Naive thymus-derived CD4-positive, alpha-beta T cell (primary cell): ENCODE measurements around the gene ARHGEF33. TPM values are rescaled to one million over a fixed set of nuclear protein-coding genes. Genes with fewer than 3 reads are reported as not detected.

Experiments
- ATAC-seq: fragments of 150-1000 bp; cut with Tn5 transposase; 2 replicates; pipeline ENCODE4 v1.10.0; 2021; ENCODE audit warnings: mild to moderate bottlenecking, moderate library complexity
- CTCF ChIA-PET: fragments of 350-600 bp; sonication (Branson Sonifier 250); formaldehyde crosslinking; loops from one replicate; lab custom pipeline; 2021; ENCODE audit warnings: antibody characterized with exemption; lab: Charles Lee
- POLR2A ChIA-PET: fragments of 350-600 bp; sonication (Branson Sonifier 250); formaldehyde crosslinking; loops from one replicate; lab custom pipeline; 2021; ENCODE audit warnings: antibody characterized with exemption, inconsistent platforms; lab: Charles Lee
- DNase-seq, 9 donors: peaks; one replicate each; pipeline versions ENCODE4 v3.0.0 to v3.0.0-alpha.2; 2020 to 2022; ENCODE audit warnings: mixed read lengths in 1 of 9
- H3K27ac ChIP-seq: one replicate; pipeline ENCODE4 v1.7.0; 2013; ENCODE audit warnings: mild to moderate bottlenecking, low read depth, low read length, moderate library complexity
- H3K27me3 ChIP-seq, 2 donors: one replicate each; pipeline ENCODE4 v1.7.0; 2013; ENCODE audit warnings: low read length in 2 of 2, mild to moderate bottlenecking in 2 of 2, moderate library complexity in 2 of 2; ENCODE audit not compliant: control insufficient read depth in 2 of 2, insufficient read depth in 2 of 2
- H3K36me3 ChIP-seq, 3 experiments: 1 replicate in 2 of 3; 2 replicates in 1 of 3; pipeline ENCODE4 v1.7.0; 2013; ENCODE audit warnings: low read length in 3 of 3, mild to moderate bottlenecking in 3 of 3, moderate library complexity in 1 of 3; ENCODE audit not compliant: insufficient read depth in 3 of 3, control insufficient read depth in 2 of 3
- H3K4me1 ChIP-seq, 2 donors: one replicate each; pipeline ENCODE4 v1.7.0; 2013; ENCODE audit warnings: low read length in 2 of 2, mild to moderate bottlenecking in 2 of 2, moderate library complexity in 1 of 2; ENCODE audit not compliant: control insufficient read depth in 2 of 2, insufficient read depth in 2 of 2
- H3K4me3 ChIP-seq: 2 replicates; pipeline ENCODE4 v1.7.0; 2013; ENCODE audit warnings: mild to moderate bottlenecking, low read length
- H3K9me3 ChIP-seq, 3 experiments: 1 replicate in 2 of 3; 2 replicates in 1 of 3; pipeline ENCODE4 v1.7.0; 2013; ENCODE audit warnings: low read length in 3 of 3; ENCODE audit not compliant: control insufficient read depth in 2 of 3
- H3K27ac Mint-ChIP-seq, 9 donors: one replicate each; pipeline ENCODE4 v1.8.0; 2020 to 2022; ENCODE audit warnings: mixed read lengths in 9 of 9, mild to moderate bottlenecking in 8 of 9, moderate library complexity in 5 of 9, inconsistent platforms in 2 of 9
- H3K27me3 Mint-ChIP-seq, 5 donors: one replicate each; pipeline ENCODE4 v1.8.0; 2021 to 2022; ENCODE audit warnings: mixed read lengths in 5 of 5, mild to moderate bottlenecking in 1 of 5
- H3K36me3 Mint-ChIP-seq, 5 donors: one replicate each; pipeline ENCODE4 v1.8.0; 2020 to 2022; ENCODE audit warnings: mixed read lengths in 5 of 5, mild to moderate bottlenecking in 3 of 5, inconsistent platforms in 1 of 5
- H3K4me1 Mint-ChIP-seq, 7 donors: one replicate each; pipeline ENCODE4 v1.8.0; 2020 to 2022; ENCODE audit warnings: mixed read lengths in 7 of 7, mild to moderate bottlenecking in 3 of 7, inconsistent platforms in 1 of 7
- H3K4me3 Mint-ChIP-seq, 10 donors: one replicate each; pipeline ENCODE4 v1.8.0; 2020 to 2022; ENCODE audit warnings: mild to moderate bottlenecking in 10 of 10, mixed read lengths in 10 of 10, moderate library complexity in 6 of 10, inconsistent platforms in 2 of 10
- H3K9me3 Mint-ChIP-seq, 11 donors: one replicate each; pipeline ENCODE4 v1.8.0; 2020 to 2022; ENCODE audit warnings: mixed read lengths in 11 of 11, mild to moderate bottlenecking in 4 of 11, inconsistent platforms in 1 of 11, moderate library complexity in 1 of 11
- intact Hi-C, 2 donors: fragments of 100-400 bp; cut with micrococcal nuclease; formaldehyde crosslinking; loops; one replicate each; pipeline ENCODE4 v1.15.1; 2023
- polyA plus RNA-seq, 2 donors: library from polyadenylated mRNA; unstranded; fragments of 300-500 nt; fragmentation: Illumina TruSeq; gene quantifications; one replicate each; pipeline ENCODE4 v1.2.3, GENCODE V29; 2021
- total RNA-seq, 6 experiments: library from RNA in 5 of 6; stranded (reverse) in 5 of 6; gene quantifications; 1 replicate in 5 of 6; 2 replicates in 1 of 6; pipeline ENCODE4 v1.2.3 and lab custom pipeline; 2021 to 2026

ARHGEF33 gene
- total and polyA plus RNA-seq, 7 experiments from 2014 or later: 0.11 to 0.84 (median 0.69) TPM; not detected in 4

DNA sequence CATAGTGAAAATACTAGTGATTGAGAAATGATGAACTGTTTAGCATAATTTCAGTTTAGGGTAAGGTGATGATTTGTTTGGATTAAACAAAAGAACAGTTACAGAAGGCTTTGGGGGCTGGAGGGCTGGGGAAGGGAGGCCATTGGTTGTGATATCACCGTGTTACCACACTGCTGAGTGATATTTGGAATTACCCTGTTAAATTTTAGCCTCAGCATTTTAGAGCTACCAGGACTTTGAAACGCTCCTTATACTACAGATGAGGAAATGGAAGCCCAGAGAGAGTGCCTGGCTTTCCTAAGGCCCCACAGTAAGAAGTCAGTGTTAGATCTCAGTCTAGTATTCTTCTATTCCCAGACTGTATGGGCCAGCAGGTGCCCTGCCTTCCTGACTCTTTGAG lies 15.6 kb downstream of the ARHGEF33 start:
- H3K4me1 ChIP-seq: no peaks in the 10 kb centered on the region
- DNase-seq (no peak), ATAC-seq (no peak)
- Mint-ChIP-seq H3K9me3 (no peaks in the 10 kb centered on the region), H3K36me3 (no peaks in the 10 kb centered on the region), H3K4me3 (no peak overlapping the region), H3K4me1 (peaks cover 0 to 14% (median 0%) of the 10 kb centered on the region in 7 donors), H3K27ac (no peak overlapping the region), H3K27me3 (peaks cover 0 to 5% (median 0%) of the 10 kb centered on the region in 5 donors)
- ChIA-PET CTCF (no interaction called here), POLR2A (no interaction called here)
- H3K27ac ChIP-seq: no peak overlapping the region
- no peak overlapping the region for H3K4me3 ChIP-seq
- no peaks in the 10 kb centered on the region for H3K9me3 ChIP-seq
- intact Hi-C loops: no loop called here
- no peaks in the 10 kb centered on the region for H3K27me3 ChIP-seq
- H3K36me3 ChIP-seq: no peaks in the 10 kb centered on the region

DNA sequence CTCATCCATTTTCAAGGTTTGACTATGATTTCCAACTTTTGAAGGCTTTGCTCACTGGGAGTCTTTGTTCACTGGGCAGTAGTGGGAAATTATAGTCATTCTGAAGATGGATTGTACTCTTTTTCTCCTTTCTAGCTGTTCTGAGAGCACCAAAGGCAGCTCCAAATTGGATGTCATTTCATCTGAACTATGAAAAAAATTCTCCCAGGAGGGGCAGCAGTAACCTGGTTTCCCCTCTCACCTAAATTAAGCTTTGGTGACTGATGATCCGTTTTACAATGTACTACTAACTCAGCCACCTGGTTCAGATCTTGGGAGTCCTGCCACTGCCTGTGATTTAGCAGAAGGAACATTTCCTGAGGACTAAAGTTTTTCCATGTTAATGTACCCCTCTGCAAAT lies 17.6 kb downstream of the ARHGEF33 start:
- no peaks in the 10 kb centered on the region for H3K9me3 Mint-ChIP-seq
- POLR2A ChIA-PET: no interaction called here

GRCh38 chr2:38907743-38908562 lies 18.3 kb downstream of the ARHGEF33 start:
- intact Hi-C loops: no loop called here
- Histone ChIP-seq H3K27ac (no peak overlapping the region), H3K27me3 (no peaks in the 10 kb centered on the region), H3K9me3 (no peaks in the 10 kb centered on the region), H3K4me3 (no peak overlapping the region), H3K4me1 (no peaks in the 10 kb centered on the region), H3K36me3 (no peaks in the 10 kb centered on the region)
- peaks cover 0 to 14% (median 0%) of the 10 kb centered on the region in 7 donors for H3K4me1 Mint-ChIP-seq
- H3K36me3 Mint-ChIP-seq: no peaks in the 10 kb centered on the region
- peaks cover 0 to 3% (median 0%) of the 10 kb centered on the region in 5 donors for H3K27me3 Mint-ChIP-seq
- ChIA-PET POLR2A (no interaction called here), CTCF (no interaction called here)
- peak overlapping the region in 2 of 9 donors; percentile 16 to 43 for H3K27ac Mint-ChIP-seq
- no peaks in the 10 kb centered on the region for H3K9me3 Mint-ChIP-seq
- no peak overlapping the region for H3K4me3 Mint-ChIP-seq
- no peak for ATAC-seq
- DNase-seq: no peak

More for the DNA sequence above, 17.6 kb downstream of the ARHGEF33 start:
- Histone ChIP-seq H3K9me3 (no peaks in the 10 kb centered on the region), H3K27ac (no peak overlapping the region), H3K4me1 (no peaks in the 10 kb centered on the region), H3K27me3 (no peaks in the 10 kb centered on the region), H3K36me3 (no peaks in the 10 kb centered on the region), H3K4me3 (no peak overlapping the region)
- H3K27ac Mint-ChIP-seq: no peak overlapping the region
- H3K4me3 Mint-ChIP-seq: no peak overlapping the region
- ATAC-seq (no peak), DNase-seq (no peak)
- intact Hi-C loops: no loop called here
- H3K36me3 Mint-ChIP-seq: no peaks in the 10 kb centered on the region
- H3K27me3 Mint-ChIP-seq: peaks cover 0 to 3% (median 0%) of the 10 kb centered on the region in 5 donors
- CTCF ChIA-PET: no interaction called here
- H3K4me1 Mint-ChIP-seq: peaks cover 0 to 14% (median 0%) of the 10 kb centered on the region in 7 donors

GRCh38 chr2:38909872-38910271 lies 20.2 kb downstream of the ARHGEF33 start:
- H3K4me1 Mint-ChIP-seq: peaks cover 0 to 14% (median 0%) of the 10 kb centered on the region in 7 donors

DNA sequence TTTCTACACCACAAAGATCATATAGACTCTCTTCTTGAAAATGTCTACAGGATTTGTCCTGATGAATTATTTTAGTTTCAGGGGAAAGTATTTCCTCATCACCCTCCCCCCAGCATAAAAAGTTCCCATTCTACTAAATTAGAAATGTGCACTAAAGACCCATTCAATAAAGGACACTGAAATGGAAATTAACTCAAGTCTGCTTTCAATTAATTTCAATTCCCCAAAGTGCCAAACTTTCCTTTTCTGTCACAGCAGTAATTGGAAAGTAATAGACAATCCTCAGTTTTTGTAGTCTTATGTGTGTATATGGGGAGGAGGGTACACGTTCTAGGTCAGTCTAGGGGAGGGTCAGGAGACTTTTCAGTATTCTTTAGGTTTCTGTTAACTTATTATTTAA lies 21.5 kb downstream of the ARHGEF33 start:
- H3K36me3 Mint-ChIP-seq: no peaks in the 10 kb centered on the region
- no peak overlapping the region for H3K27ac Mint-ChIP-seq
- Histone ChIP-seq H3K9me3 (no peaks in the 10 kb centered on the region), H3K36me3 (no peaks in the 10 kb centered on the region), H3K4me1 (no peaks in the 10 kb centered on the region), H3K4me3 (no peak overlapping the region), H3K27me3 (no peaks in the 10 kb centered on the region), H3K27ac (no peak overlapping the region)
- H3K27me3 Mint-ChIP-seq: peaks cover 0 to 5% (median 0%) of the 10 kb centered on the region in 5 donors
- H3K9me3 Mint-ChIP-seq: no peaks in the 10 kb centered on the region
- DNase-seq (no peak), ATAC-seq (no peak)
- intact Hi-C loops: no loop called here
- ChIA-PET CTCF (no interaction called here), POLR2A (no interaction called here)
- H3K4me3 Mint-ChIP-seq: no peak overlapping the region
- H3K4me1 Mint-ChIP-seq: peaks cover 0 to 14% (median 0%) of the 10 kb centered on the region in 7 donors

More at GRCh38 chr2:38909872-38910271, 20.2 kb downstream of the ARHGEF33 start:
- H3K27ac ChIP-seq: no peak overlapping the region
- Mint-ChIP-seq H3K27ac (no peak overlapping the region), H3K27me3 (peaks cover 0 to 3% (median 0%) of the 10 kb centered on the region in 5 donors), H3K36me3 (no peaks in the 10 kb centered on the region), H3K9me3 (no peaks in the 10 kb centered on the region), H3K4me3 (no peak overlapping the region)
- intact Hi-C loops: no loop called here
- H3K4me1 ChIP-seq: no peaks in the 10 kb centered on the region
- H3K4me3 ChIP-seq: no peak overlapping the region
- ATAC-seq: no peak
- no peak for DNase-seq
- ChIA-PET POLR2A (no interaction called here), CTCF (no interaction called here)
- no peaks in the 10 kb centered on the region for H3K27me3 ChIP-seq
- H3K36me3 ChIP-seq: no peaks in the 10 kb centered on the region
- H3K9me3 ChIP-seq: no peaks in the 10 kb centered on the region

GRCh38 chr2:38912619-38913018 lies 22.9 kb downstream of the ARHGEF33 start:
- H3K4me1 Mint-ChIP-seq: peaks cover 0 to 13% (median 0%) of the 10 kb centered on the region in 7 donors
- no peak for ATAC-seq
- Histone ChIP-seq H3K9me3 (no peaks in the 10 kb centered on the region), H3K36me3 (no peaks in the 10 kb centered on the region), H3K4me1 (no peaks in the 10 kb centered on the region), H3K4me3 (no peak overlapping the region), H3K27me3 (no peaks in the 10 kb centered on the region), H3K27ac (no peak overlapping the region)
- no peak for DNase-seq
- no peak overlapping the region for H3K4me3 Mint-ChIP-seq
- H3K27ac Mint-ChIP-seq: no peak overlapping the region
- intact Hi-C loops: no loop called here
- POLR2A ChIA-PET: no interaction called here
- CTCF ChIA-PET: no interaction called here
- H3K9me3 Mint-ChIP-seq: no peaks in the 10 kb centered on the region
- H3K36me3 Mint-ChIP-seq: peaks cover 0 to under 1% (median 0%) of the 10 kb centered on the region in 5 donors
- peaks cover 0 to 5% (median 0%) of the 10 kb centered on the region in 5 donors for H3K27me3 Mint-ChIP-seq

DNA sequence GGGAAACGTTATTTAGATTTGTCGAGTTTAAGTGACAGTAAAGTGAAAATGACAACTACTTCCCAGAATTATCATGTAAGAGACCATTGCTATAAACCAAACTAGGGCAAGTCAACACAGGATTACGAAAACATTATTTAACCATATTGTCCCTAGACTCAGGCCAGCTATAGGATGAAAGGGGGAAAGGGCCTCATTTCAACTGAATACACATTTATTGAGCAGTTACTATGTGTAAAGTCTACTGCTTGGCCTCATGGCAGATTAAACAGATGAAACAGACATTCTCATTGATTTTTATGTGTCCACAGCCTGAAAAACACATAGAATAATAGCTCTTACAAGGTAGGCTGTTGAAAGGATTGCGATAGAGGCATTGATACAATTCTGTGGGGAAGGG lies 32.7 kb downstream of the ARHGEF33 start:
- Histone ChIP-seq H3K4me3 (no peak overlapping the region), H3K27ac (no peak overlapping the region), H3K27me3 (no peaks in the 10 kb centered on the region), H3K36me3 (no peaks in the 10 kb centered on the region), H3K9me3 (no peaks in the 10 kb centered on the region), H3K4me1 (no peaks in the 10 kb centered on the region)
- DNase-seq: no peak
- peaks cover 0 to 40% (median 7%) of the 10 kb centered on the region in 5 donors for H3K27me3 Mint-ChIP-seq
- no peak overlapping the region for H3K27ac Mint-ChIP-seq
- intact Hi-C loops: no loop called here
- no peaks in the 10 kb centered on the region for H3K4me1 Mint-ChIP-seq
- H3K9me3 Mint-ChIP-seq: peaks cover 0 to 2% (median 0%) of the 10 kb centered on the region in 11 donors
- ChIA-PET CTCF (no interaction called here), POLR2A (no interaction called here)
- H3K36me3 Mint-ChIP-seq: peaks cover 0 to 3% (median 0%) of the 10 kb centered on the region in 5 donors
- ATAC-seq: no peak
- no peak overlapping the region for H3K4me3 Mint-ChIP-seq
